Neural progenitor cell (in vitro differentiated cells): Measurements from ENCODE around the gene COL19A1. TPM values are rescaled to one million over a fixed set of nuclear protein-coding genes. Genes with fewer than 3 reads are reported as not detected.

Experiments
- DNase-seq: peaks from one replicate; pipeline ENCODE4 v3.0.0-alpha.2; 2016; ENCODE audit warnings: low spot score
- H2AFZ ChIP-seq: fragments of 200-600 bp; sonication (generic); replicated peaks from 2 replicates; pipeline ENCODE4 v1.6.1; 2016; ENCODE audit warnings: antibody characterized with exemption
- H3F3A ChIP-seq: fragments of 200-600 bp; sonication (generic); 2 replicates; pipeline ENCODE4 v1.6.1; 2016; ENCODE audit warnings: antibody characterized with exemption, low read depth
- H3K27ac ChIP-seq: fragments of 200-600 bp; sonication (generic); 2 replicates; pipeline ENCODE4 v1.5.1; 2016; ENCODE audit warnings: mild to moderate bottlenecking
- H3K27me3 ChIP-seq: fragments of 200-600 bp; sonication (generic); 2 replicates; pipeline ENCODE4 v1.6.1; 2016; ENCODE audit warnings: mild to moderate bottlenecking, moderate library complexity
- H3K36me3 ChIP-seq: fragments of 200-600 bp; sonication (generic); 2 replicates; pipeline ENCODE4 v1.5.1; 2016
- H3K4me1 ChIP-seq: fragments of 200-600 bp; sonication (generic); 2 replicates; pipeline ENCODE4 v1.6.1; 2016; ENCODE audit warnings: mixed run types
- H3K4me2 ChIP-seq: fragments of 200-600 bp; sonication (generic); 2 replicates; pipeline ENCODE4 v1.6.1; 2016
- H3K4me3 ChIP-seq: fragments of 200-600 bp; sonication (generic); 2 replicates; pipeline ENCODE4 v1.5.1; 2016
- H3K79me2 ChIP-seq: fragments of 200-600 bp; sonication (generic); 2 replicates; pipeline ENCODE4 v1.6.1; 2016; ENCODE audit warnings: low read depth
- H3K9ac ChIP-seq: fragments of 200-600 bp; sonication (generic); 2 replicates; pipeline ENCODE4 v1.6.1; 2016
- H3K9me3 ChIP-seq: fragments of 200-600 bp; sonication (generic); 2 replicates; pipeline ENCODE4 v1.5.1; 2016; ENCODE audit warnings: low read depth
- H4K20me1 ChIP-seq: fragments of 200-600 bp; sonication (generic); 2 replicates; pipeline ENCODE4 v1.6.1; 2016; ENCODE audit warnings: low read depth
- H3K27ac Mint-ChIP-seq: 3 replicates; pipeline ENCODE4 v1.8.0; 2021; ENCODE audit warnings: mixed read lengths
- H3K27me3 Mint-ChIP-seq: 2 replicates; pipeline ENCODE4 v1.8.0; 2022; ENCODE audit warnings: low read depth, mild to moderate bottlenecking, inconsistent platforms, moderate library complexity, mixed read lengths; ENCODE audit not compliant: insufficient read depth
- H3K36me3 Mint-ChIP-seq: 3 replicates; pipeline ENCODE4 v1.8.0; 2021; ENCODE audit warnings: mixed read lengths
- H3K4me1 Mint-ChIP-seq: 3 replicates; pipeline ENCODE4 v1.8.0; 2021; ENCODE audit warnings: mixed read lengths
- H3K4me3 Mint-ChIP-seq: 3 replicates; pipeline ENCODE4 v1.8.0; 2021; ENCODE audit warnings: mild to moderate bottlenecking, moderate library complexity, mixed read lengths
- H3K9me3 Mint-ChIP-seq: 3 replicates; pipeline ENCODE4 v1.8.0; 2020; ENCODE audit warnings: mixed read lengths
- CTCF ChIP-seq: fragments of 200-600 bp; sonication (generic); IDR thresholded peaks from 2 replicates; pipeline ENCODE4 v1.5.1; 2017; ENCODE audit warnings: antibody characterized with exemption, mild to moderate bottlenecking
- EZH2 ChIP-seq: fragments of 200-600 bp; sonication (generic); IDR thresholded peaks from 2 replicates; pipeline ENCODE4 v1.6.1; 2017; ENCODE audit warnings: antibody characterized with exemption, mild to moderate bottlenecking, moderate library complexity
- EZH2phosphoT487 ChIP-seq: fragments of 200-600 bp; sonication (generic); IDR thresholded peaks from 2 replicates; pipeline ENCODE4 v1.6.1; 2017; ENCODE audit warnings: antibody characterized with exemption
- total RNA-seq: library from RNA; depleted of rRNA; stranded (reverse); fragments of >200 nt; gene quantifications from 2 replicates; pipeline ENCODE4 v1.2.3, GENCODE V29; 2015; ENCODE audit warnings: low replicate concordance

Gene COL19A1
- total RNA-seq, 1 donor from 2014 or later = not detected

- no peaks in the 10 kb centered on the region for H3K27me3 Mint-ChIP-seq
- Histone ChIP-seq H3K27me3 (no peaks in the 10 kb centered on the region), H3K27ac (no peak overlapping the region), H3K9me3 (no peaks in the 10 kb centered on the region), H3K4me2 (no peak overlapping the region), H3K4me1 (no peaks in the 10 kb centered on the region), H3K79me2 (no peaks in the 10 kb centered on the region), H3K4me3 (no peak overlapping the region), H3F3A (no peaks in the 10 kb centered on the region), H3K9ac (no peak overlapping the region), H3K36me3 (no peaks in the 10 kb centered on the region), H2AFZ (no peak overlapping the region), H4K20me1 (no peaks in the 10 kb centered on the region)
- TF ChIP-seq EZH2 (no peak), EZH2phosphoT487 (no peak), CTCF (no peak)
- no peaks in the 10 kb centered on the region for H3K4me1 Mint-ChIP-seq
- DNase-seq = no peak
- peaks cover 6% of the 10 kb centered on the region for H3K9me3 Mint-ChIP-seq
- H3K27ac Mint-ChIP-seq = no peak overlapping the region
- H3K4me3 Mint-ChIP-seq = no peak overlapping the region
- H3K36me3 Mint-ChIP-seq = no peaks in the 10 kb centered on the region
Observed at GRCh38 chr6:70175770-70176169, 309.4 kb downstream of the COL19A1 start.

DNA sequence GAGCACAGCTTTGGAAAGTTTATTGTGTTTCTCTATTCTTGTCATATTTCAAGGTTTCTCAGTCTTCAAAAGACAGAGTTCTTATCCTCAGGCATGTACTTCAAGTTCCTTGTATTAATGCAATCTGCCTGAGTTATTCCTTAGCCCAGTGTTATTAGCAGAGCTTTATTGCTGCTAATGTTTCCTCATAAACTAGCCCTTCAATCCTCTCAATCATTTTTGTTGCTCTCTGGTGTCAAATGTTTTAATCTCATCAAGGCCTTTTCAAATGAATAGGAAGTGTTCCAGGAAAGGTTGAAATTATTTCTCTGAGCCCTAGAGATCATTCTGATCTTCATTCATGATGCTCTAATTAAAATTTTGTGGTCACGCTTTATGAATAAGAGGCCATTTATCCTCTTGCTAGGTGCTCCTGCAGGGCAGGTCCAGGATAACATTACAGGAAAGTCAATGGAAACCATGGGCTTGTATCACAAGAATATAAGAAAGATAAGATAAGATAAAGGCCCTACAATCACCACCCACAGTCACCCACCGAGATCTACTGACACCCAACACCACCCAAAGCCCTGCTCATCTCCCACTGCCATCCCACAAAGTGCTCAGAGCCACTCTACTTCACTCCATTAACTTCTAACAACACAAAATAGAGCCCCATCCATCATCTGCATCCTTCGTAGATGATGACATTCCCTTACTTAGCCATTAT, 310.6 kb downstream of the COL19A1 start:
- H3K4me2 ChIP-seq = no peak overlapping the region

DNA sequence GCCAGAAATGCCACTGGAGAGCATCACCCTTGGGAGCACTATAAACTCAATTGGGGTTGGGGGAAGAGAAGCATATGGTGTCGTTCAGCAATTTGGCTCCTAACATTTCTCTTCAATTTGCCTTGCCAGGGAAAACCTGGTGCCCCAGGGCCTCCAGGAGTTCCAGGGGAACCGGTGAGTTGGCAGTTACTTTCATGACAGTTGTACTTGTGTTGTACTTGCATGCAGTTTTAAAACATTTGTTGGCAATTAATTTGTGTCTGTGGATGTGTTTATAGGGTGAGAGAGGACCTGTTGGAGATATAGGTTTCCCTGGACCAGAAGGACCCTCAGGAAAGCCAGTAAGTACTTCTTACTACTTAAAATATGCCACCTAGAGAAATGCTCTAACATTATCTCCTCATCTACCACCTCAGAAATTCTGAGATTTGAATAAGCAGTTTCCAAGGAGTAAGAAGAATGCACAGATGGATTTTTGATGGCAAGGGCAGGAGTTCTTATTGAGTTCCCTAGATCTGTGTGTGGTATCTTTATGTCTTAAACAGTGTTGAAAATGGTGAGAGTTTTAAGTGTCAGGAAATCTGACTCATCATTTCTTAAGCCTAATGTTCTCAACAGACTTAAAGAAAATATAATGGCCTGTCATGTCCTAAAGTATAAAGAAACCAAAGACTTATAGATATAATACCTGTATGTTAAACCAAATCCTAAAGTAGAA, 314.0 kb downstream of the COL19A1 start:
- Histone ChIP-seq H3K4me1 (no peaks in the 10 kb centered on the region), H3K27me3 (no peaks in the 10 kb centered on the region), H3K4me3 (no peak overlapping the region), H3K27ac (no peak overlapping the region), H3K79me2 (no peaks in the 10 kb centered on the region), H3K9ac (no peak overlapping the region), H4K20me1 (no peaks in the 10 kb centered on the region), H3K4me2 (no peak overlapping the region), H2AFZ (no peak overlapping the region), H3K36me3 (no peaks in the 10 kb centered on the region), H3K9me3 (no peaks in the 10 kb centered on the region), H3F3A (no peaks in the 10 kb centered on the region)
- Mint-ChIP-seq H3K4me3 (no peak overlapping the region), H3K9me3 (peaks cover 6% of the 10 kb centered on the region), H3K4me1 (no peaks in the 10 kb centered on the region), H3K36me3 (no peaks in the 10 kb centered on the region), H3K27me3 (no peaks in the 10 kb centered on the region), H3K27ac (no peak overlapping the region)
- no peak for DNase-seq
- TF ChIP-seq CTCF = no peak
- no peak for TF ChIP-seq EZH2phosphoT487
- TF ChIP-seq EZH2 = no peak

More for the DNA sequence above, 310.6 kb downstream of the COL19A1 start:
- DNase-seq = no peak
- Histone ChIP-seq H3K79me2 (no peaks in the 10 kb centered on the region), H3K4me3 (no peak overlapping the region), H3K9me3 (no peaks in the 10 kb centered on the region), H4K20me1 (no peaks in the 10 kb centered on the region), H3K4me1 (no peaks in the 10 kb centered on the region), H3K9ac (no peak overlapping the region), H3F3A (no peaks in the 10 kb centered on the region), H3K27ac (no peak overlapping the region), H2AFZ (no peak overlapping the region), H3K36me3 (no peaks in the 10 kb centered on the region), H3K27me3 (no peaks in the 10 kb centered on the region)
- Mint-ChIP-seq H3K27ac (no peak overlapping the region), H3K4me3 (no peak overlapping the region), H3K9me3 (peaks cover 6% of the 10 kb centered on the region), H3K36me3 (no peaks in the 10 kb centered on the region), H3K27me3 (no peaks in the 10 kb centered on the region), H3K4me1 (no peaks in the 10 kb centered on the region)
- TF ChIP-seq EZH2phosphoT487 (no peak), EZH2 (no peak), CTCF (no peak)
